ENCODE measurements around the gene PCDHGB7.
"Not testable (repeated sequence)": the region's sequence is repeated elsewhere in the genome, so short reads cannot be mapped to it uniquely, and the experiment has no call there.

PCDHGB7 gene

DNA sequence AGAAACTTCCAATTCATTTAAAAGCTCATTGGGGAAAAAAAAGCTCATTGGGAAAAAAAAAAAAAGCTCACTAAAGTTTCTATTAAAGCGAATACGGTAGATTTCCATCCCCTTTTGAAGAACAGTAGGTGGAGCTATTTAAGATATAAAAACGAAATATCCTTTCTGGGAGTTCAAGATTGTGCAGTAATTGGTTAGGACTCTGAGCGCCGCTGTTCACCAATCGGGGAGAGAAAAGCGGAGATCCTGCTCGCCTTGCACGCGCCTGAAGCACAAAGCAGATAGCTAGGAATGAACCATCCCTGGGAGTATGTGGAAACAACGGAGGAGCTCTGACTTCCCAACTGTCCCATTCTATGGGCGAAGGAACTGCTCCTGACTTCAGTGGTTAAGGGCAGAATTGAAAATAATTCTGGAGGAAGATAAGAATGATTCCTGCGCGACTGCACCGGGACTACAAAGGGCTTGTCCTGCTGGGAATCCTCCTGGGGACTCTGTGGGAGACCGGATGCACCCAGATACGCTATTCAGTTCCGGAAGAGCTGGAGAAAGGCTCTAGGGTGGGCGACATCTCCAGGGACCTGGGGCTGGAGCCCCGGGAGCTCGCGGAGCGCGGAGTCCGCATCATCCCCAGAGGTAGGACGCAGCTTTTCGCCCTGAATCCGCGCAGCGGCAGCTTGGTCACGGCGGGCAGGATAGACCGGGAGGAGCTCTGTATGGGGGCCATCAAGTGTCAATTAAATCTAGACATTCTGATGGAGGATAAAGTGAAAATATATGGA lies 13.0 kb downstream of the PCDHGB7 start, which contains the start of gene PCDHGA12:
Gene PCDHGA12, plus strand, starts transcription at position 176 of the 782 bp plus-strand sequence. Its CDS starts 253 bp downstream, at position 429.
- DNase-seq (ENCODE audit: low read depth): no peak

DNA sequence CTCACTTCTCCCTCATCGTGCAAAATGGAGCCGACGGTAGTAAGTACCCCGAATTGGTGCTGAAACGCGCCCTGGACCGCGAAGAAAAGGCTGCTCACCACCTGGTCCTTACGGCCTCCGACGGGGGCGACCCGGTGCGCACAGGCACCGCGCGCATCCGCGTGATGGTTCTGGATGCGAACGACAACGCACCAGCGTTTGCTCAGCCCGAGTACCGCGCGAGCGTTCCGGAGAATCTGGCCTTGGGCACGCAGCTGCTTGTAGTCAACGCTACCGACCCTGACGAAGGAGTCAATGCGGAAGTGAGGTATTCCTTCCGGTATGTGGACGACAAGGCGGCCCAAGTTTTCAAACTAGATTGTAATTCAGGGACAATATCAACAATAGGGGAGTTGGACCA lies 13.8 kb downstream of the PCDHGB7 start:
- no peak for DNase-seq (ENCODE audit: low read depth)

DNA sequence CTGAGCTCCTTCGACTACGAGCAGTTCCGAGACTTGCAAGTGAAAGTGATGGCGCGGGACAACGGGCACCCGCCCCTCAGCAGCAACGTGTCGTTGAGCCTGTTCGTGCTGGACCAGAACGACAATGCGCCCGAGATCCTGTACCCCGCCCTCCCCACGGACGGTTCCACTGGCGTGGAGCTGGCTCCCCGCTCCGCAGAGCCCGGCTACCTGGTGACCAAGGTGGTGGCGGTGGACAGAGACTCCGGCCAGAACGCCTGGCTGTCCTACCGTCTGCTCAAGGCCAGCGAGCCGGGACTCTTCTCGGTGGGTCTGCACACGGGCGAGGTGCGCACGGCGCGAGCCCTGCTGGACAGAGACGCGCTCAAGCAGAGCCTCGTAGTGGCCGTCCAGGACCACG lies 14.8 kb downstream of the PCDHGB7 start:
- DNase-seq (ENCODE audit: low read depth): not testable (repeated sequence)

DNA sequence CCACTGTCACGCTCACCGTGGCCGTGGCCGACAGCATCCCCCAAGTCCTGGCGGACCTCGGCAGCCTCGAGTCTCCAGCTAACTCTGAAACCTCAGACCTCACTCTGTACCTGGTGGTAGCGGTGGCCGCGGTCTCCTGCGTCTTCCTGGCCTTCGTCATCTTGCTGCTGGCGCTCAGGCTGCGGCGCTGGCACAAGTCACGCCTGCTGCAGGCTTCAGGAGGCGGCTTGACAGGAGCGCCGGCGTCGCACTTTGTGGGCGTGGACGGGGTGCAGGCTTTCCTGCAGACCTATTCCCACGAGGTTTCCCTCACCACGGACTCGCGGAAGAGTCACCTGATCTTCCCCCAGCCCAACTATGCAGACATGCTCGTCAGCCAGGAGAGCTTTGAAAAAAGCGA lies 15.2 kb downstream of the PCDHGB7 start:
- not testable (repeated sequence) for DNase-seq (ENCODE audit: low read depth)

DNA sequence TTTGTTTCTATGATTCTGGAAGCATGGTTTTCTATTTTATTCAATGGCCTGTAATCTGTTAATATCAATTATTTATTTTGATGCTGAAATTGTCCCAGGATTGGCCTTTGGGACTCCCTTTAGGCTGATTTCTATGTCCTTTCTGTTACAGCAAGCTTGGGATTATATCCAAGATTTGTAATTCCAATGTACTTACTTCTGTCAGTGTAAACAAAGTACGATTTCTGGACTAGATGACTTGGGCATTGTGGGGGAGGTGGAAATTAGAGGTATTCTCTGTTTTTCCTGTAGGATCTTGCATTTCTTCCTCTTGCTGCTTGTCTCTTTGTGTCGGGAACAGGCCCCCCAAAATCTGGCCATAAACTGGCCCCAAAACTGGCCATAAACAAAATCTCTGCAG lies 16.5 kb downstream of the PCDHGB7 start:
- no peak for DNase-seq (ENCODE audit: low read depth)

DNA sequence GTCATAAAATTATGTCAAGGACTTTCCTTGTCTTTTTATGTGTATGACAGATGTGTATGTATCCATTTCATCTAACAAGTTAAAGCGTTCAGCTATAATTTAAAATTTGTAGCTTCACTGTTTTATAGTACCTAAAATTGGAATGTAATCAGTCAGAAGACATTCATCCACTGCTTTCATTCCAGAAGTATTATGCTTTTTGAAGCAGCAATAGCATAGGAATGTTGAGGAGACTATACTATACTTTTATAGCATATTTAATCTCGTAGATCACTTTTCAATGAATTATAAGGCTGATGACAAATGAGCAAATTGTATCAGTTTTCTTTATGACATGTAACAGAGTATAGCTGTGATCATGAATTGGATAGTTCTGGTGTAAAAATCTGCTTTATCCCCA lies 19.7 kb downstream of the PCDHGB7 start:
- DNase-seq (ENCODE audit: low read depth): no peak

DNA sequence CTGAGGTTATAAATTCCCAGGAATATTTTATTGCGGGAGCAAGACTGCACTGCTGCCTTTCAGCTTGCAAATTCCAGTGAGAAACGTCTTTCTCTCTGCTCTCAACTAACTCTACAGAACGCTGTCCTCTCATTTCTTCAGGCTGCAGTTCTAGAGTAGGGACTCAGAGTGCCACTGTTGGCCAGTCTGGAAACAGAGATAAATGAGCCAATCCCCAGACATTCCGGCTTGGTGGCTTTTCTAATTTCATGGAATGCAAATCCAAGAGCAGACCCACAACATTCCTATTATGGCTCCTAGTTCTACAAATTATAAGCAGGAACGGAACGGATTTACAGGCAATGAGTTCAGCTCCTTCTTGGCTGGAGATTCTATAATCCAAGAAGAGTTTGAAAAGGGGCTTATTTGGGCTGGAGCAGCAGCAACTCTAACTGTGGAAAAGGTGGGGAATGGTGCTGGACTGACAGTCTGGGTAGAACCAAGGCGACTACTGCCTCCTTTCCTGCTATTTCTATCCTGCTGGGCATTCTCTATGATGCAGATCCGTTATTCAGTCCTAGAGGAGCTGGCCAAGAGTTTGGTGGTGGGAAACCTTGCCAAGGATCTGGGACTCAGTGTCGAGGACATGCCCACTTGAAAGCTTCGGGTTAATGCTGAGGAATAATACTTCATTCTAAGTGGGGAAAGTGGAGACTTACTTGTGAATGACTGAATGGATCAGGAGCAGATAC lies 22.1 kb downstream of the PCDHGB7 start:
- no peak for DNase-seq (ENCODE audit: low read depth)

DNA sequence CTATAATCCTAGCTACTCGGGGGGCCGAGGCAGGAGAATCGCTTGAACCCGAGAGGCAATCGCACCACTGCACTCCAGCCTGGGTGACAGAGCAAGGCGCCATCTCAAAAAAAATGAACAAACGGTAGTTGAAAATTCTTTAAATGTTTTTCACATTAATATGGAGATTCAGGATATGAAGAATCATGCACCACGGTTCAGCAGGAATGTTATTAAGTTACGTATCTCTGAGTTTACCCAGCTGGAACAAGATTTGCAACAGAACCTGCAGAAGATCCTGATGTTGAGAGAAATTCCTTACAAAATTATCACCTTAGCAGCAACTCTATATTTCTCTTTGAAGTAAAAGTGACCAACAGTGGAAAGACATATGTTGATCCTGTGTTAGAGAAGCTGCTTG lies 22.9 kb downstream of the PCDHGB7 start:
- DNase-seq (ENCODE audit: low read depth): no peak

DNA sequence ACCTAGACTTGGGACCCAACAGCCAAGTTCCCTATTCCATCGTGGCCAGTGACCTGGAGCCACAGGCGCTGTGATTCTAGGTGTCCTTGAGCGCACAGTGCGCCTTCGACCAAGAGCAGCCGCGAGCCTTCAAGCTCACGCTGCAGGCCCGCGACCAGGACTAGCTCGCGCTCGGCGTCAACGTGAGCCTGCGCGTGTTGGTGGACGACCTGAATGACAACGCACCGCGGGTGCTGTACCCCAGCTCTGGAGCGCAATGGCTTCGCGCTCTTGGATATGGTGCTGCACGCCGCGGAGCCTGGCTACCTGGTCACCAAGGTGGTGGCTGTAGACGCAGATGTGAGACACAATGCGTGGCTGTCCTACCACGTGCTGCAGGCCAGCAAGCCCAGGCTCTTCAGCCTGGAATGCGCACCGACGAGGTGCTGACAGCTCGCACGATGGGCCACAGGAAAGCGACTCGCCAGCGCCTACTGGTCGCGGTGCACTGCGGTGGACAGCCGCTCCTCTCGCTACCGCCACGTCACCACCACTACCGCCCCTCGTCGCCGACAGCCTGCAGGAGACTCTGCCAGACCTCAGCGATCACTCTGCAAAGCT lies 24.2 kb downstream of the PCDHGB7 start:
- no peak for DNase-seq (ENCODE audit: low read depth)

DNA sequence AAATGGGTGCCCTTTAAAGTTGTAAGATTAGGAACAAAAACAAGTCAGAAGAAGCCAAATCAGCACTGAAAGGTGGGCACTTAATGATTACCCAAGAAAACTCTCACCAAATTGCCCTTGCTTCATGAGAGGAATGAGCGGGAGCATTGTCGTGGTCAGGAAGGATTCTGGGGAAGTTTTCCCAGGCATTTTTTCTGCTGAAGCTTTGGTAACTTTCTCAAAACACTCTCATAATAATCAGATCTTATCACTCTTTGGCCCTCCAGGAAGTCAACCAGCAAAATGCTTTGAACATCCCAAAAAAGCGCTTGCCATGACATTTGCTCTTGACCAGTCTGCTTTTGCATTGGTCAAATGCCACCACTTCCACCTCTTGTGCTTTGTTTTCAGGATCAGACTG lies 47.9 kb downstream of the PCDHGB7 start:
- no peak for DNase-seq (ENCODE audit: low read depth)

All from activated T-helper 1 cell treated with Interleukin-2 at 50 U/mL for 16 hours (primary cell).